Erythroblast (primary cell): ENCODE results near the gene TUT7.
"Not testable (repeated sequence)": the region's sequence is repeated elsewhere in the genome, so short reads cannot be mapped to it uniquely, and the experiment has no call there.

Experiments
- DNase-seq, 2 experiments: peaks; one replicate each; lab custom pipeline; 2025; lab: John Stamatoyannopoulos, UW
- GATA1 ChIP-seq: IDR thresholded peaks from 2 replicates; pipeline ENCODE4 v1.6.1; 2011; ENCODE audit warnings: low read depth, mild to moderate bottlenecking, control low read depth, low read length, moderate library complexity
- POLR2A ChIP-seq: IDR thresholded peaks from 2 replicates; pipeline ENCODE4 v1.6.1; 2011; ENCODE audit warnings: mild to moderate bottlenecking, low read length

The TUT7 gene

GRCh38 chr9:86354011-86354817 lies at the start of gene TUT7:
TSS of gene TUT7 (minus strand) at chr9:86354410. CDS start at chr9:86353199, 1,211 bp downstream.
- TF ChIP-seq POLR2A (peak; percentile 82), GATA1 (no peak)
- DNase-seq, result peak; percentile 96 to 98

GRCh38 chr9:86402591-86402990 lies 48.4 kb upstream of the TUT7 start:
- no peak for DNase-seq
- TF ChIP-seq POLR2A, result no peak
- no peak for TF ChIP-seq GATA1

GRCh38 chr9:86396412-86396811 lies 42.2 kb upstream of the TUT7 start:
- TF ChIP-seq POLR2A (no peak), GATA1 (no peak)
- no peak for DNase-seq

DNA sequence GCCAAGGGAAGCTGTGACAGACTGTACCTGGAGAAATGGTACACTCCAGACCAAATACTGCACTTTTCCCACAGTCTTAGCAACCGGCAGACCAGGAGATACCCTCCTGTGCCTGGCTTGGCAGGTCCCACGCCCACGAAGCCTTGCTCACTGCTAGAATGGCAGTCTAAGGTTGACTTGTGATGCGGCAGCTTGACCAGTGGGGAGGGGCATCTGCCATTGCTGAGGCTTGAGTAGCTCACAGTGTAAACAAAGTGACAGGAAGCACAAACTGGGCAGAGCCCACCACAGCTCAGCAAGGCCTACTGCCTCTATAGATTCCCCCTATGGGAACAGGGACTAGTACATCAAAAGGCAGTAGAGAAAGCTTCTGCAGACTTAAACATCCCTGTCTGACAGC lies 36.0 kb upstream of the TUT7 start:
- not testable (repeated sequence) for DNase-seq

DNA sequence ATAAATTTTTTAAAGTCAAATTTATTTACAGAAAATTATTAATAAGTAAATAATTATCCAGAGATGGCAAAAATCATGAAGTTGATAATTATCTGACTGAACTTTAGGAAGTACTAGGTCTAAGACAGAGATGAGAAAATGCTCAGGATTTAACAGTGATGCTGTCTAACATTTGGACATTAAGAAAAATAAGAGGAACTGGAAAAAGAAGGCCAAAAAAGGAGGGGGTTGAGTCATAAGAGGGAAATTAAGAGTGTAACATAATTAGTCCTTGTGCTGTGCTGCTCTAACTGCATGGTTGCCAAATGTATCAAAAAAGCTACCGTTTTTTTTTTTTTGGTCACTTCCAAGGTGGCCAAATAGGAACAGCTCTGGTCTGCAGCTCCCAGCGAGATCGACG lies 35.4 kb upstream of the TUT7 start:
- DNase-seq, result no peak
- TF ChIP-seq POLR2A (no peak), GATA1 (no peak)

DNA sequence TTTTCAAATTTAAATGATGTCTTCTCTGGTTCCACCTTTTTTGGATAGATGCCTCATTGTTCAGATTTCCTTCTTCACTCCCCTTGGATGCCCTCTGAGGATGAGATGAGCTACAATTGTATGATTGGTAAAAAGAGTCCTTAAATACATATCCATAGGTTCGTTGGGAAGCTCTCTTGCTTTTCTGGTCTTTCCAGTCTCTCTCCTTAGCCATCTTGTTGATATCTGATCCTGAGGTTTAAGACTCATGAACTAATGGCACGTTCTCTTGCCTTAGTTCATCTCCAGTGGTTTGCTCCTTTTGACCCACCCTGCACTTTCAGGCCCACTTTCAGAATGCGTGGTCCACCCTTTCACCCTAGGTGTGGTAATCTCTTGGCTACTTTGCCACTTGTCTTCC lies 33.2 kb upstream of the TUT7 start:
- TF ChIP-seq POLR2A (no peak), GATA1 (no peak)
- DNase-seq, result no peak

DNA sequence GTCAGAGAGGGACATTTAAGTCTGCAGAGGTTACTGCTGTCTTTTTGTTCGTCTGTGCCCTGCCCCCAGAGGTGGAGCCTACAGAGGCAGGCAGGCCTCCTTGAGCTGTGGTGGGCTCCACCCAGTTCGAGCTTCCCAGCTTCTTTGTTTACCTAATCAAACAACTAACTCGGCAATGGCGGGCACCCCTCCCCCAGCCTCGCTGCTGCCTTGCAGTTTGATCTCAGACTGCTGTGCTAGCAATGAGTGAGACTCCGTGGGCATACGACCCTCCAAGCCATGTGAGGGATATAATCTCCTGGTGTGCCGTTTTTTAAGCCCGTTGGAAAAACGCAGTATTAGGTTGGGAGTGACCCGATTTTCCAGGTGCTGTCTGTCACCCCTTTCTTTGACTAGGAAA lies 28.8 kb upstream of the TUT7 start:
- DNase-seq, result not testable (repeated sequence)

DNA sequence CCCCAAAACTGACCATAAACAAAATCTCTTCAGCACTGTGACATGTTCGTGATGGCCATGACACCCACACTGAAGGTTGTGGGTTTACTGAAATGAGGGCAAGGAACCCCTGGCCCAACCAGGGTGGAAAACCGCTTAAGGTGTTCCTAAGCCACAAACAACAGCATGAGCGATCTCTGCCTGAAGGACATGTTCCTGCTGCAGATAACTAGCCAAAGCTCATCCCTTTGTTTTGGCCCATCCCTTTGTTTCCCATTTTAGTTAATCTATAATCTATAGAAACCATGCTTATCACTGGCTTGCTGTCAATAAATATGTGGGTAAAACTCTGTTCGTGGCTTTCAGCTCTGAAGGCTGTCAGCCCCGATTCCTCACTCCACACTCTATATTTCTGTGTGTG lies 21.8 kb upstream of the TUT7 start:
- TF ChIP-seq GATA1 (no peak), POLR2A (no peak)
- DNase-seq, result no peak

DNA sequence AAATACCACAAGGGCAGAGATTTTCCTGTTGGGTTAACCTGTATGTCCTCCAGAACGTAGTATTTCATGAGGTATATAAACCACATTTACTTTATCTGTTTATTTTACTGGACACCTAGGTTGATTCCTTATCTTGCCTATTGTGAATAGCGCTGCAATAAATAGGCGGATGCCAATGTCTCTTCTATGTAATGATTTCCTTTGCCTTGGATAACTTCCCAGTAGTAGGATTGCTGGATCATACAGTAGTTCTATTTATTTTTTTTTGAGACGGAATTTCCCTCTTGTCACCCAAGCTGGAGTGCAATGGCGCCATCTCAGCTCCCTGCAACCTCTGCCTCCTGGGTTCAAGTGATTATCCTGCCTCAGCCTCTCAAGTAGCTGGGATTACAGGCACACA lies 15.6 kb upstream of the TUT7 start:
- TF ChIP-seq POLR2A, result no peak
- TF ChIP-seq GATA1, result no peak
- DNase-seq, result no peak

- TF ChIP-seq GATA1, result no peak
- no peak for TF ChIP-seq POLR2A
- DNase-seq, result peak in 1 of 2 experiments; percentile 4
Measured at GRCh38 chr9:86368871-86369521, 14.8 kb upstream of the TUT7 start.

DNA sequence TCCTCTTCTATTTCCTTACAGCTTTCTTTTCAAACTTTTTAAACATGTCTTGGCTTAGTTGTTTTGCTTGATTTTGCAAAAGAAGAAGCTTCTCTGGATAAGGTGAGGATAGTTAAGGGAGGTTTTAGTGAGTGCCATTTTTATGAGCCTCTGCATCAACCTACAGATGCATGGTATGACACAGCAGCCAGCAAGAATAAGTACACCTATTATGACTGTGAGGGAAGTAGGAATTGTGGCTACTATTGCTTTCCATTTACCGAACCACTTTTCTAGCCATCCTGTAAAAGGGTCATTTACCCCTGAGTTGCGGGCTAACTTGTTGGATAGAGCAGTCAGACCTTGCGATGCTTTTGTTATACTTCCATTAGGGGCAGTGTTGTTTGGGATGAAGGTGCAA lies 7.0 kb upstream of the TUT7 start:
- no peak for DNase-seq
- TF ChIP-seq POLR2A, result no peak
- TF ChIP-seq GATA1, result no peak

DNA sequence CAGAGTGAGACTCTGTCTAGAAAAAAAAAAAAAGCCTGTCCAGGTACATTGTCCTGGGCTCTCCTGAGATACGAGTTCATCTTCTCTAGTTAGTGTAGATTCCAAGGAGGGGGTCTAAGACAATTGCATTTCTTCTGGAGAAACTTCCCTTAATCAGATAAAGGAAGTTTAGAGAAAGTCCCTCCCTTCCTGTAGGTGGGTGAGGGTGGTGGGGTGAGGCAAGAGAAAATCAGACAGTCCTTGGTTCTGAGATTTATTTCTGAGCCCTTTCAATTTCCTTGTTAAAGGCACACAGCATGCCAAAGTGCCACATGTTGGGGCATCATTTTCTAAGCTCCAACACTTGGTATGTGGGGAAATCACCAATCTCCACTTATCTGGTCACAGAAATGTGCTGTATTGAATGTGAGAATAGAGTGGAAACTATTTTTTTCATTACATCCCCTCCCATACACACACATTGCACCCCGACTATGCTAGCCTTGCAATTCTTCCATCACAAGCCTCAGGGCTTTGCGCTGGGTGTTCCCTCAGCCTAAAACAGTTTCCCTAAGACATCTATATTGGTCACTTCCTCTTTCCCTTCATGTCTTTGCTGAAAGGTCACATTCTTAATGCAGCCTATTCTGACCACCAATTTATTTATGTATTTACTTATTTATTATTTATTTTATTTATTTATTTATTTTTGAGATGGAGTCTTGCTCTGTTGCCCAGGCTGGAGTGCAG lies 5.1 kb upstream of the TUT7 start:
- DNase-seq, result no peak
- TF ChIP-seq GATA1 (no peak), POLR2A (no peak)

DNA sequence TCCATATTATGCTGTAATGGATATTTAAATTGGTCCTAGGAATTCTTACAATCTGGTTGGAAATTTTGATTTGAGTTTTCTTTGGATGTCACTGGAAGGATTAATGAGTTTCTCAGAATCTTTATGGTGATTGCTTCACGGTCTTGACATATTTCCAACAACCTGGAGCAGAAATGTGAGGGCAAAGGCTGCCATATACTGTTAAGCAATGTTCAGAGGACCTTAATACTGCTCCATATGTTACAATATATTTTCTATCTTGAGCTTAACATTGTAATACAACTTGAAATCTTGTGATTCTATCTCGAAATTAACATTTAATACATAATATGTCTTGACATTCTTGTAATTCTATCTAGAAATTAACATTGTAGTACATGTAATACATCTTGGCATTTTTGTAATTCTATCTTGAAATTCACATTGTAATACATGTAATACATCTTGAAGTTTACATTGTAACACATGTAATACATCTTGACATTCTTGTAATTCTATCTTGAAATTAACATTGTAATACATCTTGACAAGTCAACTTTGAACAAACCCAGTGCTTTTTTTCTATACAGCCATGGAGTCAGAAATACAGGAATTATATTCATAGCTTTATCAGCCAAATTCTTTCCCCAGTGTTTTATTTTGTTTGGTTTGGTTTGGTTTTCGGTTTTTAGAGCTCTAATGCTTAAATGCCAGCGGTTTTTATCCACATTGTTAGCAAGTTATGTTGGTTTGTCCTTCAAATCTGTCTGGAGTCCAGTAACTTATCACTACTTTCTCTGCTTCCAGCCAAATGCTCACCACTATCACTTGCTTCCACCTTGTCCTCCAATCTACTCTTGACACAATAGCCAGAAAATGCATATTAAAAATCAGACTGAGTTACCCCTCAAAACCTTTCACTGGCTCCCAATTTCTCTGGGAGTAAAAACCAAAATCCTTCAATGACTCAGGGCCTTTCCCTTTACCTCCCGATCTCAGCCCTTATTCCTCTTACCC lies 3.0 kb upstream of the TUT7 start:
- peak in 1 of 2 experiments; percentile 23 for DNase-seq
- no peak for TF ChIP-seq POLR2A
- TF ChIP-seq GATA1, result no peak

DNA sequence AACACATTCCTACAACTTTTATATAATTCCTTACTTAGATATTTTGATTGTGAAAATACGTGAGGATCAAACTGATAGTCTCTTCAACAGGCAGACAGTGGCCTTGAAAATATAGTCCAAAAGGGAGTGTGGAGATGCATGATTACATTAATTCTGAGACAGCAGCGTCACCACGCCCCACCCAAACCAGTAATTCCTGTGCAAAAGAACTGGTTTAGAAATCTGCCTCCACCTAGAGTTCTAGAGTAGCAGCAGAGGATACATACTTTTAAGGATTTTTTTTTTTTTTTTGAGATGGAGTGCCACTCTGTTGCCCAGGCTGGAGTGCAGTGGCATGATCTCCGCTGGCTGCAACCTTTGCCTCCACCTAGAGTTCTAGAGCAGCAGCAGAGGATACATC lies 1.6 kb upstream of the TUT7 start:
- DNase-seq, result peak; percentile 26 to 60
- TF ChIP-seq POLR2A (no peak), GATA1 (no peak)
